Activated CD8-positive, alpha-beta memory T cell treated with anti-CD3 and anti-CD28 coated beads, Interleukin-2, amount 50 U/mL, for 24 hours (primary cell): ENCODE results near the gene SCUBE3.

Source experiments
- DNase-seq: peaks from one replicate; pipeline ENCODE4 v3.0.0-alpha.2; 2020; ENCODE audit errors: extremely low read depth

Gene SCUBE3

GRCh38 chr6:35272005-35272404 is 58.2 kb downstream of the SCUBE3 start:
- DNase-seq: no peak

- DNase-seq: no peak
Observed at GRCh38 chr6:35273822-35274559, 60.2 kb downstream of the SCUBE3 start.

- no peak for DNase-seq
Observed at GRCh38 chr6:35275744-35276260, 62.0 kb downstream of the SCUBE3 start.

DNA sequence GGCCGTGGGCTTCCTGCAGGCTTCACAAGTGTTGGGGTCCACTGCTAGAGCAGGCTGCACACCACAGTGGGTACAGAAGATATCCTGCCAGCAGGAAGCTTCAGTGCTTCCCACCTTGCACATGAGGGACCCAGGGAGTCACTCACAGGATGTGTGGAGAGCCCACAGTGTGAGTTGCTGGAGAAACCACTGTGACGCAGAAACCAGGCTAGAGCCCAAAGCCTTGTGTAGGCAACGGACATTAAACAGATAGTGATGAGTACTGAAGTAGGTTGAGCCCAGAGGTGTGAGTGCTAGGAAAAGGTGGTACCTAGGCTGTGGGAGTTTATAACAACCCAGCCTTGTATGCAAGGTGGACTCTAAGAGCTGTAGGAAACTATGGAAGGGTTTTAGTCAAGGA is 65.0 kb downstream of the SCUBE3 start:
- DNase-seq: no peak

DNA sequence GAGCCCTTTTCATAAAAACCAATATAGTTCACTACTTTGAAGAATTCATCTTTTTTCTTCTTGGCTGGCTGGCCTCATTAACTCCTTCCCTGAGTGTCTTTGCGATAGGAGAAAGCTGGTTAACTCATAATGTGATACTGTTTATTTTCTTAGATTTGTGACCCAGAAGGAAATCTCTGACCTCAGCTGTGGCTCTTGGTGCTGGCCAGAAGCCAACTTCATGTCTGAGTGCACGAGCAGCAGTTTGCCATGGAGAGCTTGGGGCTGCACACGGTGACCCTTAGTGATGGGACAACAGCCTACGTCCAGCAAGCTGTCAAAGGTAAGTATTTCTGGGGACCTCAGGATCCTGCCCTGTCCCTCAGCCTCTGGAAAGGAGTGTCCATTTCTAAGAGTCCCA is 67.1 kb downstream of the SCUBE3 start:
- no peak for DNase-seq

- no peak for DNase-seq
Observed at GRCh38 chr6:35282472-35282871, 68.7 kb downstream of the SCUBE3 start.

GRCh38 chr6:35283361-35283760 is 69.6 kb downstream of the SCUBE3 start:
- DNase-seq: no peak

- DNase-seq: no peak
Observed at GRCh38 chr6:35287671-35288396, 74.1 kb downstream of the SCUBE3 start.

GRCh38 chr6:35288834-35289233 is 75.1 kb downstream of the SCUBE3 start:
- no peak for DNase-seq

DNA sequence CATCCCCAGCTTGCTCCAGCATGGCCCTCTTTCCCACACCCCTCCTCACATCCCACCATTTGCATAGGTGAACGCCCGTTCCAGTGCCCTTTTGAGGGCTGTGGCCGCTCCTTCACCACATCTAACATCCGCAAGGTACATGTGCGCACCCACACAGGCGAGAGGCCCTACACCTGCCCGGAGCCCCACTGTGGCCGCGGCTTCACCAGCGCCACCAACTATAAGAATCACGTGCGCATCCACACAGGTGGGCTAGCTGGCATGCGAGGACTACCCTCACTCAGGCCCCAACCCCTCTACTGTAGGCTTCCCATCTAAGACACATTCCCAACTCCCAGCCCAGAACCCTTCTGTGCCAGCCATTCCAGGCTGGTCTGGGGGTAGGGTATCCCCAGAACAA is 77.7 kb downstream of the SCUBE3 start:
- DNase-seq: no peak

- no peak for DNase-seq
Observed at GRCh38 chr6:35292494-35292893, 78.7 kb downstream of the SCUBE3 start.

DNA sequence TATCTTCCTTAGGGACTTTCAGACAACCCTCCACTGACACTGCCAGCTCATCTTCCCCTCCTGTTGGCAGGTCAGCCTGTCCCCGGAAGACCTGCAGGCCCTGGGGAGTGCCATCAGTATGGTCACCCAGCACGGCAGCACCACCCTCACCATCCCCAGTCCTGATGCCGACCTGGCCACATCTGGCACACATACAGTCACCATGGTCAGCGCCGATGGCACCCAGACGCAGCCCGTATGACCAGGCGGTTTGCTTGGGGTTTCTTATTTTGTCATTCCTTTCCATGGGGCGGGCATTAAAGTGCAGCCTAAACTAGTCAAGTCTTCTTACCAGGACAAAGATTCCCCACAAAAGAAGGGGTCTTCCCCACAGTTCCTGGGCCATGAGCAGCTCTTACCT is 79.9 kb downstream of the SCUBE3 start:
- DNase-seq: no peak

GRCh38 chr6:35294308-35294945 is 80.7 kb downstream of the SCUBE3 start:
- no peak for DNase-seq

DNA sequence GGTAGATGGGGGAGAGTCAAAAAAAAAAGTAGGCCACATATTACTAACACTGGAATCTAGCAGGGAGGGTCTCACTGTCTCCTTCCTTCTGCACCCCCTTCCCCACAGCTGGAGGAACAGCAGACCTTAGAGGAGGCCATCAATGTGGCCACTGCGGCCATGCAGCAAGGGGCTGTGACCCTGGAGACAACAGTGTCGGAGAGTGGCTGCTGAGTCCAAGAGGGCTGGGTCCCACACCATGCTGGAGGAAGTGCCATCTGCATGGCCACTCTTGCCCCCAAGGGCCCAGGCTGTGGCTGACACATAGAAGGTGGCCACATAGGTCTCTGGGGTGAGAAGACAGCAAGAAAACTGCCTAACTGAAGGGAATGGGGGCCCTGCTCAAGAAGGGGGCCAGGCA is 81.3 kb downstream of the SCUBE3 start:
- DNase-seq: no peak

DNA sequence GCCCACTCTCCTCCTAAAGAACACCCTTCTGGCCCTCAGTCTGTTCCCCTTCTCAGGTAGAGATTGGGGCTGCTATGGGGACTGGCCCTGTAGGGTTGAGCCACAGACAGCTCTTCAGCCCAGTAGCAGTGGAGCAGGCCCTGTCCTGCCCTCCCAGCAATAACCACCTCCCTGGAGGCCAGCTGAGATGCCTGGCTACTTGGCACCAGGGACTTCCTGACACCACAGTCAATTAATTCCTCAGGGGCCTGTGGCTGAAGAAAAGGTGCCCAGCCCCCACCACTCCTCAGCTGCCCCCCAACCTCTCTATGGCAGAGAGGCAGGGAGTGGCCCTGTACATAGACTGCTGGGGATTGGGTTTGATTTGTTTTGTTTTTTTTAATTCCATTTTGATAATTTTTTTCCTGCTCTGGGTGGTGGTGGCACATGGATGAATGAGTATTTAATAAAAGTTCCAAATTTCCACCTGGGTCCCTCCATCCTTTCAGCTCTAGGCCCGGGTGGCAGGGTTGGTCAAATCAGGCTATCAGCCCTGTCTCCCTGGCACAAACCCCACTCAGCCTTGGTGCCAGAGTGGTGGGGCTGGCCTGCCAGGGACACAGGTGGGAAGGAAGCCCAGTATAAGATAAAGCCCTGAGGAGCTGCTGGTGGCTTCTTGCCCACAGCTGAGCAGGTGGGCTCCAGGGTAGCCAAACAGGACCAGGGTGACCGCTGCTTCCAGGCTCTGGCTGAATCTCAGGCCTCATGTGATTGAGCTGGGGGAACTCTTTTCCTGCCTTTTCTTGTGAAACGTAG is 82.0 kb downstream of the SCUBE3 start:
- DNase-seq: no peak

DNA sequence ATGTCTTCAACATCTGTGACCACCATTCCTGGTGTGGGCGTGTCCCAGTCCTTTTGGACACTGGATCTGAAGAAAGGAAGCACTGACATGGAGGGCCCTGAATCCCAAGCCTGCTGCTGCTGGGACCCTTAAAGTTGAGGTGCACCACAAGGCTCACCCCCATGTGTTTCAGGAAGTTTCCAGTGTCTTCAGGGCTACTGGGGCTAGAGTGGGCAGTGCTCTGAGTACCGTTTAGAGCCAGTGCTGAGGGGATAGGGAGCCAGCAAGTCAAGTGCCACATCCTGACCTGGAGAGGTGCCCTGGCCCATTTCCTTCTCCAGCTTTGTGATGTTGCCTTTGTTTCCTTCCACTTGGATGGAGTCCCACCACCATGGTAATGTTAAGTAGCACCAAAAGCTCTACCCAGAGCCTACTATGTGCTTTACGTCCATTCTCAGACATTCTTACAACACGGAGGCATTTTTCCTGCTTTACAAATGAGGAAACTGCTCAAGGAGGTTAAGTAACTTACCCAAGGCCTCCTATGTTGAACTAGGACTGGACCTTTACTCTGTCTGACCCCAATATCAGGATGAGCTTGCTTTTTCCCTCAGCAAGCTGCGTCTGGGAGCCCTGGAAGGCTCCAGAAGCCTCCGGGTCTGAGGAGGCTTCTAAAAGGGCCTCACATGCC is 83.3 kb downstream of the SCUBE3 start:
- no peak for DNase-seq

DNA sequence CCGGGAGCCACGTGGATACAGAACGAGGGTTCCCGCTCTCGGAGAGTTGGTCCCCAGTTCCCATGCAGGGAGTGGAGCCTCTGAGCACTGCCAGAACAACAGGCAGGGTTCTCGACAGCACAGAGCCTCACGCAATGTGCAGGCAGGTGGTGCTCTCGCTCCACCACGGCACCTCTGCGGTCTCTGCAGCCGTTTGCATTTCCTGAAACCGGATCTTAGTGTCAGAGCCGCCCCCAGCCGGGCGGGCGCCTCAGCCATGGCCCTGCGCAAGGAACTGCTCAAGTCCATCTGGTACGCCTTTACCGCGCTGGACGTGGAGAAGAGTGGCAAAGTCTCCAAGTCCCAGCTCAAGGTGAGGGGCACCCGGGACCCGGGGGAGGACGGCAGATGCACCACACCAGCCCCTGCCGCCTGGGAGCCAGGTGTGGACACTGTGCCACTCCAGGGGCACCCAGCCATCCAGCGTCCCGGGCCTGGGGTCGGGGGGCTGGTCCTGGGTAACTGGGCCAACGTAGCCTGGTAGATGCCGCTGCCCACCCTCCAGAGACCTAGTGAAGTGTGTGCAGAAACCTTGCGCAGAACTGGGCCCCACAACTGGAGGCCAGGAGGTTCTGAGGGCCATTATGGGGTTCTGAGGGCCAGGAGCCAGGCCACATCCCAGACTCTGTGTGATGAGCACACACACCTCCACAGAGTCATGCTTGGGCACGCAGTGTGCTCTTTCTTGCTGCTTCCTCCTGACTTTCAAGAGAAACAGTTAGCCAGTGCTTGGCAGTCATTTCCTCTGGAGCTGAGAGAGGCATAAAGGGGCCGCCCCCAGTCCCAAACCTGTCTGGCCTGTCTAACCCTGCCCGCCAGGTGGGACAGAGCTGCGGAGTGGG is 84.1 kb downstream of the SCUBE3 start, which contains the start of gene DEF6:
TSS of gene DEF6 (plus strand) at position 218 of the 881 bp plus-strand sequence. CDS start at position 257, 39 bp downstream.
- DNase-seq: peak; percentile 75

DNA sequence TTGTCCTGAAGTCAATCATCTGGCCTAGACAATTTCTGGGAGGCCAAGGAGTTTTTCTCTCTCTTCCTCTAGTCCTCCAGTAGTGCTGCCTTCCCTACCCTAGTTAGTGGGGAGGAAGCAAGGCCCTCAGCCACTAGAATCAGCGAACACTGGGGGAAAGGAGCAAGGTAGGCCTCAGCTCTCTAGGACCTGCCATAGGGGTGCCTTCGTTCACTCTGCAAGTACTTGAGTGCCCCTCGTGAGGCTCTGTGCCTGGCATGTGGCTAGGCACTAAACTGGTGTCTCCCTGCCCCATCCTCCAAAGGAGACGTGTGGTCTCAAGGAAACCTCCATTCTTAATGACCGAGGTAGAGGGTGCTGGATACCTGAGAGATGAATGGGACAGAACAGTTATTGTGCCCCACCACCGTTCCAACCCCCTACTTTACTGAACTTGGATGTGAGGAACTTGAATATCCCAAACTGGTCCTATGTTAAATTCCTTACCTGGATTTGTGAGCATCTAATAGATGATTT is 84.9 kb downstream of the SCUBE3 start:
- DNase-seq: no peak

DNA sequence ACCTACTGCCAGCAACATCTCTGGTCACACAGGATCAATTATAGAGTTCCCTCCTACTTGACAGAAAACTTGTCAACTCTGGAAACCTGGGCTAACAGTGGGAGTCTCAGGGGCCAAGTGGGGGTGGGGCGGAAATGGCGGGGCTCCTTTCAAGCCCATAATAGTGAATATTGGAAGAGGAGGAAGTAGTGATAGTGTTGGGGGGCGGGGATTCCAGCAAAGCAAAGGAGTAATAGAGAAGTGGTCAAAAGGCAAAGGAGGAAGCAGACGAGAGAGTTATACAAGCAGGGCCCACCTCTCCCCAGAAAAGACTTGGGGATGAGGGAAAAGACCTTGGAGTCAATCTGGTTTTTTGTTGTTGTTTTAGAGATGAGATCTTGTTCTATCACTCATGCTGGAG is 85.9 kb downstream of the SCUBE3 start:
- no peak for DNase-seq

- DNase-seq: no peak
Observed at GRCh38 chr6:35300848-35301247, 87.1 kb downstream of the SCUBE3 start.
